Suprapubic skin (tissue), 4 donors: ENCODE results near the gene CASQ2.

Experiments used
- EP300 ChIP-seq: sonication (generic); formaldehyde crosslinking; IDR thresholded peaks from one replicate; pipeline ENCODE4 v1.6.1; 2017; ENCODE audit warnings: antibody characterized with exemption
- POLR2AphosphoS5 ChIP-seq, 3 donors: sonication (generic); formaldehyde crosslinking; IDR thresholded peaks; one replicate each; pipeline ENCODE4 v1.6.1; 2017; ENCODE audit warnings: antibody characterized with exemption in 3 of 3
- TF ChIP-seq, protein P1 (sequence below), 2 donors: fragments of 200-600 bp in 1 of 2; fragments of 450-650 bp in 1 of 2; sonication (generic) in 1 of 2; IDR thresholded peaks; one replicate each; pipeline ENCODE4 v1.5.1; 2016 to 2019; ENCODE audit warnings: antibody characterized with exemption in 2 of 2, mild to moderate bottlenecking in 1 of 2, moderate library complexity in 1 of 2

- TF ChIP-seq, protein P1, sequence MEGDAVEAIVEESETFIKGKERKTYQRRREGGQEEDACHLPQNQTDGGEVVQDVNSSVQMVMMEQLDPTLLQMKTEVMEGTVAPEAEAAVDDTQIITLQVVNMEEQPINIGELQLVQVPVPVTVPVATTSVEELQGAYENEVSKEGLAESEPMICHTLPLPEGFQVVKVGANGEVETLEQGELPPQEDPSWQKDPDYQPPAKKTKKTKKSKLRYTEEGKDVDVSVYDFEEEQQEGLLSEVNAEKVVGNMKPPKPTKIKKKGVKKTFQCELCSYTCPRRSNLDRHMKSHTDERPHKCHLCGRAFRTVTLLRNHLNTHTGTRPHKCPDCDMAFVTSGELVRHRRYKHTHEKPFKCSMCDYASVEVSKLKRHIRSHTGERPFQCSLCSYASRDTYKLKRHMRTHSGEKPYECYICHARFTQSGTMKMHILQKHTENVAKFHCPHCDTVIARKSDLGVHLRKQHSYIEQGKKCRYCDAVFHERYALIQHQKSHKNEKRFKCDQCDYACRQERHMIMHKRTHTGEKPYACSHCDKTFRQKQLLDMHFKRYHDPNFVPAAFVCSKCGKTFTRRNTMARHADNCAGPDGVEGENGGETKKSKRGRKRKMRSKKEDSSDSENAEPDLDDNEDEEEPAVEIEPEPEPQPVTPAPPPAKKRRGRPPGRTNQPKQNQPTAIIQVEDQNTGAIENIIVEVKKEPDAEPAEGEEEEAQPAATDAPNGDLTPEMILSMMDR (IDR thresholded peaks at IDR 0.05): no peak
- TF ChIP-seq EP300 (no peak), POLR2AphosphoS5 (IDR thresholded peaks at IDR 0.05) (no peak)
Observed at GRCh38 chr1:115710859-115711624, 57.5 kb downstream of the CASQ2 start.
